Astrocyte (in vitro differentiated cells and primary cell): ENCODE data around the gene IL18RAP. TPM values are rescaled to one million over a fixed set of nuclear protein-coding genes. Genes with fewer than 3 reads are reported as not detected.

Experiments
- DNase-seq: peaks from one replicate; pipeline ENCODE4 v3.0.0-alpha.2; 2010; ENCODE audit warnings: low read depth
- FAIRE-seq: peaks from 2 replicates; lab custom pipeline; 2011; peaks lifted over from hg19 to GRCh38; lab: Jason Lieb, UNC
- H2AFZ ChIP-seq: 2 replicates; pipeline ENCODE4 v1.6.0; 2012; ENCODE audit warnings: low read depth, low read length, inconsistent platforms
- H3K27ac ChIP-seq: 2 replicates; pipeline ENCODE4 v1.5.1; 2011; ENCODE audit warnings: low read depth, low read length, inconsistent platforms
- H3K27me3 ChIP-seq: 2 replicates; pipeline ENCODE4 v1.6.0; 2011; ENCODE audit warnings: low read length, inconsistent platforms; ENCODE audit not compliant: insufficient read depth
- H3K36me3 ChIP-seq: 2 replicates; pipeline ENCODE4 v1.5.1; 2011; ENCODE audit warnings: low read length, inconsistent platforms; ENCODE audit not compliant: insufficient read depth
- H3K4me1 ChIP-seq: 2 replicates; pipeline ENCODE4 v1.5.1; 2011; ENCODE audit warnings: low read length, inconsistent platforms; ENCODE audit not compliant: insufficient read depth
- H3K4me2 ChIP-seq: 2 replicates; pipeline ENCODE4 v1.6.0; 2012; ENCODE audit warnings: low read length, inconsistent platforms
- H3K4me3 ChIP-seq: 2 replicates; pipeline ENCODE4 v1.5.1; 2011; ENCODE audit warnings: low read depth, mild to moderate bottlenecking, low read length, inconsistent platforms; ENCODE audit not compliant: insufficient read depth
- H3K79me2 ChIP-seq: 2 replicates; pipeline ENCODE4 v1.6.0; 2012; ENCODE audit warnings: mild to moderate bottlenecking, low read length, inconsistent platforms; ENCODE audit not compliant: insufficient read depth
- H3K9ac ChIP-seq: 2 replicates; pipeline ENCODE4 v1.6.0; 2012; ENCODE audit warnings: mild to moderate bottlenecking, low read length, inconsistent platforms
- H3K9me3 ChIP-seq: 2 replicates; pipeline ENCODE4 v1.5.1; 2012; ENCODE audit warnings: low read depth, mild to moderate bottlenecking, low read length, inconsistent platforms; ENCODE audit not compliant: insufficient read depth
- H4K20me1 ChIP-seq: 2 replicates; pipeline ENCODE4 v1.6.0; 2012; ENCODE audit warnings: low read length, inconsistent platforms; ENCODE audit not compliant: insufficient read depth
- H3K27ac Mint-ChIP-seq: one replicate; pipeline ENCODE4 v1.8.0; 2021; ENCODE audit warnings: mild to moderate bottlenecking, mixed read lengths; ENCODE audit not compliant: unreplicated experiment
- H3K27me3 Mint-ChIP-seq: one replicate; pipeline ENCODE4 v1.8.0; 2021; ENCODE audit warnings: low read depth, mixed read lengths; ENCODE audit not compliant: unreplicated experiment
- H3K36me3 Mint-ChIP-seq: one replicate; pipeline ENCODE4 v1.8.0; 2021; ENCODE audit warnings: low read depth, mixed read lengths; ENCODE audit not compliant: unreplicated experiment
- H3K4me1 Mint-ChIP-seq: one replicate; pipeline ENCODE4 v1.8.0; 2021; ENCODE audit warnings: low read depth, mixed read lengths; ENCODE audit not compliant: unreplicated experiment
- H3K4me3 Mint-ChIP-seq: one replicate; pipeline ENCODE4 v1.8.0; 2021; ENCODE audit warnings: mild to moderate bottlenecking, moderate library complexity, mixed read lengths; ENCODE audit not compliant: unreplicated experiment
- H3K9me3 Mint-ChIP-seq: one replicate; pipeline ENCODE4 v1.8.0; 2021; ENCODE audit warnings: mild to moderate bottlenecking, mixed read lengths; ENCODE audit not compliant: unreplicated experiment
- EZH2 ChIP-seq: IDR thresholded peaks from 2 replicates; pipeline ENCODE4 v1.6.1; 2012; ENCODE audit warnings: mild to moderate bottlenecking, low read length, inconsistent platforms; ENCODE audit not compliant: insufficient read depth
- total RNA-seq: library from RNA; stranded (reverse); gene quantifications from 2 replicates; pipeline ENCODE4 v1.2.1, GENCODE V29; 2021
- TF ChIP-seq, protein P1 (sequence below): IDR thresholded peaks from 2 replicates; pipeline ENCODE4 v1.5.1; 2011; ENCODE audit warnings: low read depth, mild to moderate bottlenecking, inconsistent platforms, low read length, moderate library complexity; ENCODE audit not compliant: insufficient read depth

Gene IL18RAP
- total RNA-seq, 1 donor from 2014 or later: not detected

- no peaks in the 10 kb centered on the region for H4K20me1 ChIP-seq
- Mint-ChIP-seq H3K27ac (no peak overlapping the region), H3K4me1 (no peaks in the 10 kb centered on the region), H3K9me3 (peaks cover 2% of the 10 kb centered on the region), H3K36me3 (no peaks in the 10 kb centered on the region), H3K4me3 (no peak overlapping the region), H3K27me3 (peaks cover 7% of the 10 kb centered on the region)
- no peaks in the 10 kb centered on the region for H3K9me3 ChIP-seq
- no peaks in the 10 kb centered on the region for H3K4me1 ChIP-seq
- no peak overlapping the region for H3K4me2 ChIP-seq
- no peak overlapping the region for H2AFZ ChIP-seq
- no peaks in the 10 kb centered on the region for H3K79me2 ChIP-seq
- no peak for FAIRE-seq
- H3K9ac ChIP-seq: no peak overlapping the region
- no peak overlapping the region for H3K27ac ChIP-seq
- H3K4me3 ChIP-seq: no peak overlapping the region
- DNase-seq: no peak
- no peak for TF ChIP-seq EZH2
- TF ChIP-seq, protein P1, sequence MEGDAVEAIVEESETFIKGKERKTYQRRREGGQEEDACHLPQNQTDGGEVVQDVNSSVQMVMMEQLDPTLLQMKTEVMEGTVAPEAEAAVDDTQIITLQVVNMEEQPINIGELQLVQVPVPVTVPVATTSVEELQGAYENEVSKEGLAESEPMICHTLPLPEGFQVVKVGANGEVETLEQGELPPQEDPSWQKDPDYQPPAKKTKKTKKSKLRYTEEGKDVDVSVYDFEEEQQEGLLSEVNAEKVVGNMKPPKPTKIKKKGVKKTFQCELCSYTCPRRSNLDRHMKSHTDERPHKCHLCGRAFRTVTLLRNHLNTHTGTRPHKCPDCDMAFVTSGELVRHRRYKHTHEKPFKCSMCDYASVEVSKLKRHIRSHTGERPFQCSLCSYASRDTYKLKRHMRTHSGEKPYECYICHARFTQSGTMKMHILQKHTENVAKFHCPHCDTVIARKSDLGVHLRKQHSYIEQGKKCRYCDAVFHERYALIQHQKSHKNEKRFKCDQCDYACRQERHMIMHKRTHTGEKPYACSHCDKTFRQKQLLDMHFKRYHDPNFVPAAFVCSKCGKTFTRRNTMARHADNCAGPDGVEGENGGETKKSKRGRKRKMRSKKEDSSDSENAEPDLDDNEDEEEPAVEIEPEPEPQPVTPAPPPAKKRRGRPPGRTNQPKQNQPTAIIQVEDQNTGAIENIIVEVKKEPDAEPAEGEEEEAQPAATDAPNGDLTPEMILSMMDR: no peak
- H3K27me3 ChIP-seq: peaks cover 3% of the 10 kb centered on the region
- no peaks in the 10 kb centered on the region for H3K36me3 ChIP-seq
Measured at GRCh38 chr2:102473631-102474030, 50.7 kb downstream of the IL18RAP start.

DNA sequence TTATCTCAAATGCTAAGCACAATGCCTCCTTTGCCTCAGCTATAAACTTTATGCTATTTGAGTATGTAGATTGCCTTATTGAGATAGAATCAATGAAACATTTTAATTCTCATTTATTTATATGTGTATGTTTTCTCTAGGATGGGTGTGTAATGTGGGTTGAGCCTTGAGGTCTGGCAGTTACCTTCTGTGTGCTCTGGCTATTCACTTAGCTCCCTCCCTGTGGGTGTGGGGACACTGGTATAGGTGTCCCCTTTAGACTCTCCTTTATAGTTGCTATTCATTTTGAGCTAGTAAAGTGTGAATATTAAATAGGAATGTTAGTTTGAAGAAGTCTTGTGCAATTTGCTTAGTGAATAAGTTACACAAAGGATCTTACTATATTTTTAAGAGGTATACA lies 51.8 kb downstream of the IL18RAP start:
- no peak for TF ChIP-seq EZH2
- TF ChIP-seq, protein P1: no peak
- no peak for FAIRE-seq
- H3K4me3 Mint-ChIP-seq: no peak overlapping the region

DNA sequence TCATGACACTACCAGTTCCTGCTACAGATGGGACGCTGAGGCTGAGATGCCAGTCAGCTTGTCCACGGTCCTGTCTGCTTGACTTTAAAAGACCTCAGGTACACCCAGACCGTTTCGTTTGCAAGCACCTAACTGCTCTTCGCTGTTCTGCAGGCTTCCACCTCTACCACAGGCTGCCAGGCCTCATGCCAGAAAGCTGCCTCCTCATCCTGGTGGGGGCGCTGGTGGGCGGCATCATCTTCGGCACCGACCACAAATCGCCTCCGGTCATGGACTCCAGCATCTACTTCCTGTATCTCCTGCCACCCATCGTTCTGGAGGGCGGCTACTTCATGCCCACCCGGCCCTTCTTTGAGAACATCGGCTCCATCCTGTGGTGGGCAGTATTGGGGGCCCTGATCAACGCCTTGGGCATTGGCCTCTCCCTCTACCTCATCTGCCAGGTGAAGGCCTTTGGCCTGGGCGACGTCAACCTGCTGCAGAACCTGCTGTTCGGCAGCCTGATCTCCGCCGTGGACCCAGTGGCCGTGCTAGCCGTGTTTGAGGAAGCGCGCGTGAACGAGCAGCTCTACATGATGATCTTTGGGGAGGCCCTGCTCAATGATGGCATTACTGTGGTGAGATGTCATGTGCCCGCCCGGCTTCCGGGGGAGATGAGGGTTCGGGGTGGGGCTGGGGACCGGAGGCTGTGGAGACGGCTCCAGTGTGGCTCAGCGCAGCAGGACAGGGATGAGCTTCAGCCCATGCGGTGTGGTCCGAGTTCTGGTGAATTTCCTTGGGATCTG lies 55.9 kb downstream of the IL18RAP start:
- H3K36me3 Mint-ChIP-seq: no peaks in the 10 kb centered on the region
- no peaks in the 10 kb centered on the region for H3K27me3 ChIP-seq
- no peaks in the 10 kb centered on the region for H4K20me1 ChIP-seq
- TF ChIP-seq EZH2: no peak
- TF ChIP-seq, protein P1: no peak
- H3K4me3 ChIP-seq: no peak overlapping the region
- no peak overlapping the region for H3K27ac ChIP-seq
- H2AFZ ChIP-seq: no peak overlapping the region
- no peaks in the 10 kb centered on the region for H3K9me3 ChIP-seq
- H3K4me1 ChIP-seq: no peaks in the 10 kb centered on the region
- H3K9ac ChIP-seq: no peak overlapping the region
- H3K4me1 Mint-ChIP-seq: no peaks in the 10 kb centered on the region
- no peaks in the 10 kb centered on the region for H3K36me3 ChIP-seq
- no peaks in the 10 kb centered on the region for H3K79me2 ChIP-seq
- no peak overlapping the region for H3K27ac Mint-ChIP-seq
- FAIRE-seq (no peak), DNase-seq (no peak)
- H3K9me3 Mint-ChIP-seq: no peaks in the 10 kb centered on the region
- H3K4me3 Mint-ChIP-seq: no peak overlapping the region
- H3K4me2 ChIP-seq: no peak overlapping the region
- peaks cover 4% of the 10 kb centered on the region for H3K27me3 Mint-ChIP-seq

More for the DNA sequence above, 51.8 kb downstream of the IL18RAP start:
- no peak overlapping the region for H2AFZ ChIP-seq
- H3K27me3 ChIP-seq: peaks cover 3% of the 10 kb centered on the region
- H3K27ac ChIP-seq: no peak overlapping the region
- no peak overlapping the region for H3K9ac ChIP-seq
- H3K36me3 ChIP-seq: no peaks in the 10 kb centered on the region
- H3K4me2 ChIP-seq: no peak overlapping the region
- H3K79me2 ChIP-seq: no peaks in the 10 kb centered on the region
- H3K4me3 ChIP-seq: no peak overlapping the region
- Mint-ChIP-seq H3K9me3 (peaks cover 2% of the 10 kb centered on the region), H3K36me3 (no peaks in the 10 kb centered on the region), H3K27me3 (peaks cover 7% of the 10 kb centered on the region), H3K27ac (no peak overlapping the region), H3K4me1 (no peaks in the 10 kb centered on the region)
- no peaks in the 10 kb centered on the region for H4K20me1 ChIP-seq
- DNase-seq: no peak
- no peaks in the 10 kb centered on the region for H3K9me3 ChIP-seq
- no peaks in the 10 kb centered on the region for H3K4me1 ChIP-seq
